Activated T-helper 1 cell treated with anti-CD3 and anti-CD28 coated beads, Interleukin-2, amount 50 U/mL, for 16 hours (primary cell): ENCODE results near the gene S1PR5.

Experiments used
- DNase-seq, 2 donors: peaks; one replicate each; pipeline ENCODE4 v3.0.0-alpha.2; 2020; ENCODE audit warnings: low read depth in 1 of 2, low spot score in 1 of 2

Gene S1PR5

GRCh38 chr19:10516671-10517286 is 468 bp downstream of the S1PR5 start:
- no peak for DNase-seq

GRCh38 chr19:10516064-10516385 is 1.2 kb downstream of the S1PR5 start:
- no peak for DNase-seq

GRCh38 chr19:10514211-10515145 is 2.8 kb downstream of the S1PR5 start:
- DNase-seq, result peak in 1 of 2 donors; percentile 9

- DNase-seq, result no peak
Measured at GRCh38 chr19:10513223-10513622, 4.0 kb downstream of the S1PR5 start.

GRCh38 chr19:10510301-10510802 is 6.9 kb downstream of the S1PR5 start:
- DNase-seq, result peak; percentile 28 to 47

- DNase-seq, result no peak
Measured at GRCh38 chr19:10508707-10509106, 8.5 kb downstream of the S1PR5 start.

- no peak for DNase-seq
Measured at GRCh38 chr19:10508036-10508435, 9.2 kb downstream of the S1PR5 start.

- DNase-seq, result peak; percentile 65 to 72
Measured at GRCh38 chr19:10505583-10506229, 11.5 kb downstream of the S1PR5 start.

GRCh38 chr19:10503002-10503789 is 14.1 kb downstream of the S1PR5 start, which contains the start of gene KEAP1:
KEAP1 (minus strand) TSS chr19:10503356; CDS start chr19:10500033, 3,323 bp downstream.
- peak in 1 of 2 donors; percentile 32 for DNase-seq

- DNase-seq, result peak; percentile 77 to 84
Measured at GRCh38 chr19:10502524-10503001, 14.7 kb downstream of the S1PR5 start.

- DNase-seq, result peak in 1 of 2 donors; percentile 24
Measured at GRCh38 chr19:10501971-10502523, 15.2 kb downstream of the S1PR5 start.

GRCh38 chr19:10500247-10500592 is 17.0 kb downstream of the S1PR5 start:
- no peak for DNase-seq

GRCh38 chr19:10499550-10500246 is 17.5 kb downstream of the S1PR5 start:
- DNase-seq, result no peak

GRCh38 chr19:10497371-10497770 is 19.9 kb downstream of the S1PR5 start:
- no peak for DNase-seq

GRCh38 chr19:10491472-10492047 is 25.7 kb downstream of the S1PR5 start:
- DNase-seq, result no peak

GRCh38 chr19:10486551-10486950 is 30.7 kb downstream of the S1PR5 start:
- no peak for DNase-seq

- DNase-seq, result peak; percentile 74 to 84
Measured at GRCh38 chr19:10478903-10479384, 38.3 kb downstream of the S1PR5 start.

GRCh38 chr19:10478476-10478875 is 38.8 kb downstream of the S1PR5 start:
- no peak for DNase-seq

GRCh38 chr19:10474962-10475451 is 42.2 kb downstream of the S1PR5 start:
- no peak for DNase-seq
